GM20000 (cell line): ENCODE measurements around the gene BACH2.

ENCODE experiments used
- DNase-seq: peaks from one replicate; pipeline ENCODE4 v3.0.0; 2012; ENCODE audit warnings: low spot score
- TF ChIP-seq, protein P1 (sequence below): IDR thresholded peaks from 2 replicates; pipeline ENCODE4 v1.5.1; 2012; ENCODE audit warnings: mild to moderate bottlenecking, control low read depth; ENCODE audit errors: extremely low read depth, missing control alignments

Gene BACH2

GRCh38 chr6:89941031-89941762 is 355.4 kb downstream of the BACH2 start:
- no peak for DNase-seq
- TF ChIP-seq, protein P1, sequence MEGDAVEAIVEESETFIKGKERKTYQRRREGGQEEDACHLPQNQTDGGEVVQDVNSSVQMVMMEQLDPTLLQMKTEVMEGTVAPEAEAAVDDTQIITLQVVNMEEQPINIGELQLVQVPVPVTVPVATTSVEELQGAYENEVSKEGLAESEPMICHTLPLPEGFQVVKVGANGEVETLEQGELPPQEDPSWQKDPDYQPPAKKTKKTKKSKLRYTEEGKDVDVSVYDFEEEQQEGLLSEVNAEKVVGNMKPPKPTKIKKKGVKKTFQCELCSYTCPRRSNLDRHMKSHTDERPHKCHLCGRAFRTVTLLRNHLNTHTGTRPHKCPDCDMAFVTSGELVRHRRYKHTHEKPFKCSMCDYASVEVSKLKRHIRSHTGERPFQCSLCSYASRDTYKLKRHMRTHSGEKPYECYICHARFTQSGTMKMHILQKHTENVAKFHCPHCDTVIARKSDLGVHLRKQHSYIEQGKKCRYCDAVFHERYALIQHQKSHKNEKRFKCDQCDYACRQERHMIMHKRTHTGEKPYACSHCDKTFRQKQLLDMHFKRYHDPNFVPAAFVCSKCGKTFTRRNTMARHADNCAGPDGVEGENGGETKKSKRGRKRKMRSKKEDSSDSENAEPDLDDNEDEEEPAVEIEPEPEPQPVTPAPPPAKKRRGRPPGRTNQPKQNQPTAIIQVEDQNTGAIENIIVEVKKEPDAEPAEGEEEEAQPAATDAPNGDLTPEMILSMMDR: no peak

DNA sequence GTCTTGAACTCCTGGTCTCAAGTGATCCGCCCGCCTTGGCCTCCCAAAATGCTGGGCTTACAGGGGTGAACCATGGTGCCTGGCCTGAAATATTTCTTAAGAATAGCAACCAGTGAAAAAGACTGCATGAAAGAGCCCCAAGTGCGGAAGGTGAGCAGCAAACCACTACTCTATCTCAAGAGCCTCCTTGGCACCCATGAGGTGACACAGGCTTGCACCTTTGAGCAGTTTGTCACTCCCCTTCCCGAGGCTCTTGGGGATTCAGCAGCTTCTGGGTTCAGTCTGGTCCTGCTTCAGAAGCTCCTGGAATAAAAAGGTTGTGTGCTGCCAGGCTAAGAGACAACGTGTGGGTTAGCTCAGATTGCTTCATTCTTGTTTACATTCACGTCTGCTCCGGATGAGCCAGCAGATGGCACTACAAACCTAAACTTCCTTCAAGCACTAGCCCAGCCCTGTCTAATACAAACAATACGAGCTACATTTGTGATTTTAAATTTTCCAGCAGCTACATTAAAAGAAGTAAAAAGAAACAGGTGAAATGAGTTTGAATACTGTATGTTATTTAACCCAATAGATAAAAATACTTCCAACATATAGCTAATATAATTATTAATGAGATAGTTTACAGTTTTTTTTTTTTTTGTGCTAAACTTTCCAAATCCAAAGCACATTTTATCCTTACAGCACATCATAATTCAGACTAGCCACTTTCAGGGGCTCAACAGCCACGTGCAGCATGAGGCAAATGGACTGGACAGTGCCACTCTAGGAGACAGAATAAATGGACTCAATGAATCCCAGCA is 356.2 kb downstream of the BACH2 start:
- TF ChIP-seq, protein P1: peak; percentile 67
- DNase-seq: peak; percentile 80

DNA sequence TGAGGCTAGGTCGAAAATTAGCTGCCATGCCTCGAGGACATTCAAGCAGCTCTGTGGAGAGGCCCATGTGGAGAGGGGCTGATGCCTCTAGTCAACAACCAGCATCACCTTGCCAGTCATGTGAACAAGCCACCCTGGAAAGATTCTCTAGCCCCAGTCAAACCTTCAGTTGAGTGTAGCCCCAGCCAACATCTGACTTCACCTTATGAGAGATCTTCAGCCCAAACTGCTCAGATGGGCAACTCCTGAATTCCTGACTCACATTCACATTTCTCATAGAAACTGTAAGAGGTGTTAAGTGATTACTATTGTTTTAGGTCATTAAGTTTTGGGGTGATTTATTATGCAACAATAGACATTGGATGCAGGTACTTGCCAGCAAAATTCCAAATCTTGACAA is 357.5 kb downstream of the BACH2 start:
- DNase-seq: no peak
- TF ChIP-seq, protein P1: no peak

GRCh38 chr6:89938014-89938413 is 358.6 kb downstream of the BACH2 start:
- DNase-seq: no peak
- TF ChIP-seq, protein P1: no peak

GRCh38 chr6:89936177-89936576 is 360.5 kb downstream of the BACH2 start:
- TF ChIP-seq, protein P1: no peak
- no peak for DNase-seq

GRCh38 chr6:89934685-89935366 is 361.8 kb downstream of the BACH2 start:
- TF ChIP-seq, protein P1: no peak
- DNase-seq: no peak

DNA sequence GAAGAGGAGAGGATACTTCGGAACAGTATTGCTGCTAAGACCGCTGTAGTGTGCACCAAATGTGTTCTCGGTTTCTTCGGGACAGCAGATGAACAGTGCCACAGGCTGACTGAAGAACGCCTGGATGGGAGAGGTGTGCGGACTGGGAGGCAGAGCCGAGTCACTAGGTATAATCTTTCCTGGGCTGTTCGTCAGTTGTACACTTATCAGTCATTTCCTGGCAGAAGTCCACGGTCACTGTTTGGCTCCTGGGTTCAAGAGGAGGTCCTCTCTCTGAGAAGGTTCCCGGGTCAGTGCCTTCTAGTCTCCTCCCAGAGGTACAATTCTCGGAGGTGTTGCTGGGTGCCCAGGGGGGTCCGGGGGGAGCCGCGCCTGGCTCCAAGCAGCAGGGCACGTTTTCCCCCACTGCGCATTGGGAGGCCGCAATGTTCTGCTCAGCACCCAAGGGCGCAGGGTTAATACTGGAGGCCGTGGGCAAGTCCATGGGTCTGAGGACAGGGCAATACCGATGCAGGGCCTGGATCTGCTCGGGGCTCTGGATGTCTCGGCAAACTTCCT is 364.3 kb downstream of the BACH2 start:
- no peak for DNase-seq
- TF ChIP-seq, protein P1: no peak
